MM.1S (cell line): ENCODE data around the gene SPATA45.

Experiments
- CTCF ChIP-seq: fragments of 300-600 bp; sonication (generic); IDR thresholded peaks from 2 replicates; pipeline ENCODE4 v1.5.1; 2016; ENCODE audit warnings: antibody characterized with exemption, low read length, mixed read lengths
- EZH2 ChIP-seq: fragments of 300-600 bp; sonication (generic); optimal IDR thresholded peaks from 2 replicates; pipeline ENCODE3; 2017; ENCODE audit warnings: low read depth, mild to moderate bottlenecking, antibody characterized with exemption, low read length, mixed read lengths
- EZH2phosphoT487 ChIP-seq: fragments of 300-600 bp; sonication (generic); IDR thresholded peaks from 2 replicates; pipeline ENCODE4 v1.6.1; 2018; ENCODE audit warnings: antibody characterized with exemption, low read length

GRCh38 chr1:212828395-212828794 lies 19.1 kb downstream of the SPATA45 start:
- TF ChIP-seq CTCF (no peak), EZH2phosphoT487 (no peak), EZH2 (no peak)
